HG03196 (cell line): Measurements from ENCODE around the gene EEF2KMT.
"Not testable (repeated sequence)": the region's sequence is repeated elsewhere in the genome, so short reads cannot be mapped to it uniquely, and the experiment has no call there.

Source experiments
- ATAC-seq: cut with Tn5 transposase; IDR thresholded peaks from one replicate; pipeline ENCODE4 v1.9.1; 2021; ENCODE audit not compliant: unreplicated experiment

EEF2KMT gene, protein sequence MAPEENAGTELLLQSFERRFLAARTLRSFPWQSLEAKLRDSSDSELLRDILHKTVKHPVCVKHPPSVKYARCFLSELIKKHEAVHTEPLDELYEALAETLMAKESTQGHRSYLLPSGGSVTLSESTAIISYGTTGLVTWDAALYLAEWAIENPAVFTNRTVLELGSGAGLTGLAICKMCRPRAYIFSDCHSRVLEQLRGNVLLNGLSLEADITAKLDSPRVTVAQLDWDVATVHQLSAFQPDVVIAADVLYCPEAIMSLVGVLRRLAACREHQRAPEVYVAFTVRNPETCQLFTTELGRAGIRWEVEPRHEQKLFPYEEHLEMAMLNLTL

GRCh38 chr16:5097470-5098220 is at the start of gene EEF2KMT:
Gene EEF2KMT (minus strand): TSS chr16:5097795. CDS start chr16:5097739, 56 bp downstream.
- peak; percentile 99 for ATAC-seq

DNA sequence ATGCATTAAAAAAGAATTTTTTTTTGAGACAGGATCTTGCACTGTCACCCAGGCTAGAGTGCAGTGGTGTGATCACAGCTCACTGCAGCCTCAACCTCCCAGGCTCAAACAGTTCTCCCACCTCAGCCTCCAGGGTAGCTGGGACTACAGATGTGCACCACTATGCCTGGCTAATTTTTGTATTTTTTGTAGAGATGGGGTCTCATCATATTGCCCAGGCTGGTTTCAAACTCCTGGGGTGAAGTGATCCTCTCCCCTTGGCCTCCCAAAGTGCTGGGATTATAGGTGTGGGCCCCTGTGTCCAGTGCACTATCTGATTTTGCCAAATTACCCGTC is 47.0 kb upstream of the EEF2KMT start:
- not testable (repeated sequence) for ATAC-seq

DNA sequence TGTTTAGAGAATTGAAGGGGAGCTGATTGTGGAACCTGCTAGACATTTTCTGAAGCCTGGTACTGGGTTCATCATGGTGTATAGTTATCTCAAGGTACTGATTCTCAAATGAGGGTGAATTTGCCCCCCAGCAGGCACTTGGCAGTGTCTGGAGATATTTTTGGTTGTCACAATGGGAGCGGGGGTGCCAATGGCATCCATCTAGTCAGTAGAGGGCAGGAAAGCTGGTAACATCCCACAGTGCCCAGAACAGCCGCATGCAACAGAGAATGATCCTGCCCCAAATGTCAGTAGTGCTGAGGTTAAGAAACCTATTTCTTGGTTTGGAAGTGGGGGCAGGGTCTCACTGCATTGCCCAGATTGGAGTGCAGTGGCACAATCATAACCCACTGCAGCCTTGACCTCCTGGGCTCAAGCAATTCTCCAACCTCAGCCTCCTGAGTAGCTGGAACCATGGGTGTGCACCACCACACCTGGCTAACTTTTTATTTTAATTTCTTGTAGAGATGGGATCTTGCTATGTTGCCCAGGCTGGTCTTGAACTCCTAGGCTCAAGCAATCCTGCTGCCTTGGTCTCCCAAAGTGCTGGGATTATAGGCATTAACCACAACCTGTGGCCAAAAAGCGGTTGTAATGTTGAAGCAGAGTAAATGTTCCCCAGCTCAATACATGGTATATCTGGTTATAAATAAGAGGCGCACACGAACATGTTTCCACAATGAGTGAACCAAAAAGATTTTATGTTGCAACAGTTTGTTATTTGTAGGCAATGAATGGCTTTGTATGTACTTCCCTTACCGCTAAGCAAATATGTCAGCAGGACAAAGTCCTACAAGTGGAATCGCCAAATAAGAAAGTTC is 46.4 kb upstream of the EEF2KMT start:
- no peak for ATAC-seq

GRCh38 chr16:5140151-5140550 is 42.6 kb upstream of the EEF2KMT start:
- ATAC-seq, result not testable (repeated sequence)

- ATAC-seq, result not testable (repeated sequence)
Measured at GRCh38 chr16:5134739-5135452, 37.3 kb upstream of the EEF2KMT start.

DNA sequence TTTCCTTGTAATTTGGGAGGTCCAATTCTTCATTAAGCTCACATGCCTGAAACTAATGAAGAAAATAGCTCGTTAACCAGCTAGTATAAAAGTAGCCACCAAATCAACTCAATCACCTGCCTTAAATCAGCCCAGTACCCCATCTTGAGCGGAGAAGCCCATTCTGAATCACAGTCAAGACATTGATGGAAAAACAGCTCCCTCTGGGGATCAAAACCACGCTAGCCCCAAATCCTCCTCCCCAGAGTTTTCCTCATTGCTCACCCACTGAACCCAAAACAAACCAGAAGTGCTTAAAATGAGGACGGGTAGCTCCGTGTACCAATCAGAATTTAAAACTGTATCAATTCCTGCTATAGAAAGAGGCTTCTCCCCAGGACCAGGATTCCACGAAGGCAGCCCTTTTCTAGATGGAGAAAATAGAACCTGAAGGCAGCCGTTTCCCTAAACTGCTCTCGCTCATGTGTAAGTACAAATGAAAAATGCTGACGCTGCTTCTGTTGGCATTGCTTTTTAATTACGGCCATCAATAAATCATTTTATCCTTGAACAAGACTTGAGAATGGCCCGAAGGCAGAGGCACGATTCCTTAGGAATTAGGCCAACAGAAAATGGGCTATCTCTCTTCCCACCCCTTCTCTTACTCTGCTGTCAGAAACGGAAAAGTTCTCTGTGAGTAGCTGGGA is 35.5 kb upstream of the EEF2KMT start:
- ATAC-seq, result not testable (repeated sequence)

- ATAC-seq, result not testable (repeated sequence)
Measured at GRCh38 chr16:5131467-5132004, 33.9 kb upstream of the EEF2KMT start.

GRCh38 chr16:5117300-5118087 is 19.9 kb upstream of the EEF2KMT start:
- not testable (repeated sequence) for ATAC-seq

DNA sequence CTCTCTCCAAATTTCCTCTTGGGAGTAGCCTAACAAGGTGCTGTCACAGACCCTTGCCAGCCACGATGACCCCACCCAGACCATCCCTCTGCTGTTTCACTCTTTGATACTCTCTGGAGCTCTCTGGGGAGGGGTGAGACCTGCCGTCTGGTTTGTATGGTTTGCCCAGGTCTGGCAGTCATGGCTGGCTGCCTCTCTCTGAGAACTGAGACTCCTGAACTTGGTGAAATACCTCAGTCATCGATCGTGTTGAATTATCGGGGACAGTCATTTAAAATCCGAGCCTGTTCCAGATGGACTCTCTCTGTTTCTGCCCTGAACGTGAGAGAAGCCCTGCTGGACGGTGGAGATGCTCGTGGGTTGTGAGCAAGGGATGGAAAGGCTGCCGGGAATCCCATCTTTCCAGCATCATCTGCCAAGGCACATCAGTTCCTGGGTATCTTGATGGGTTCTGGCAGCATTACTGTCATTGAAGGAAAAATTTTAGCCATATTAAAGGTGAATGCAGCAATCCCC is 19.2 kb upstream of the EEF2KMT start:
- not testable (repeated sequence) for ATAC-seq

DNA sequence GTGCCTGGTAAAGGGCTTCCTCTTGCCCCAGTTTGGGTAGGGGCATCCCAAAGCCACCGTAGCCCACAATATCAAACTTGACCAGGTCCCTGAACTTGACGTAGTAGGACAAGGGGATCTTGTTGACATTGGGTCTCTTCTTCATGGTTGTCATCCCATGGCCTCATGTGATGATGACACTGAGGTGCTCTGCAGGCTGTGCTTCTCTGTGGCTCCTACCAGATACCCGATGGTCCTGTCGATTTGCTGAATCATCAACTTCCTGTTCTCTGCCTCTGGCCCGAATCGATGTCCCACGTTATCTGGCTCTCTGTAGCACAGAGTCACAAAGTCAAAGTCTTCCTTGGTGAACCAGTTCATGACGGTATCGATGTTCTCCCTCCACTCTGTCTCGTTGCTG is 13.3 kb upstream of the EEF2KMT start:
- not testable (repeated sequence) for ATAC-seq

DNA sequence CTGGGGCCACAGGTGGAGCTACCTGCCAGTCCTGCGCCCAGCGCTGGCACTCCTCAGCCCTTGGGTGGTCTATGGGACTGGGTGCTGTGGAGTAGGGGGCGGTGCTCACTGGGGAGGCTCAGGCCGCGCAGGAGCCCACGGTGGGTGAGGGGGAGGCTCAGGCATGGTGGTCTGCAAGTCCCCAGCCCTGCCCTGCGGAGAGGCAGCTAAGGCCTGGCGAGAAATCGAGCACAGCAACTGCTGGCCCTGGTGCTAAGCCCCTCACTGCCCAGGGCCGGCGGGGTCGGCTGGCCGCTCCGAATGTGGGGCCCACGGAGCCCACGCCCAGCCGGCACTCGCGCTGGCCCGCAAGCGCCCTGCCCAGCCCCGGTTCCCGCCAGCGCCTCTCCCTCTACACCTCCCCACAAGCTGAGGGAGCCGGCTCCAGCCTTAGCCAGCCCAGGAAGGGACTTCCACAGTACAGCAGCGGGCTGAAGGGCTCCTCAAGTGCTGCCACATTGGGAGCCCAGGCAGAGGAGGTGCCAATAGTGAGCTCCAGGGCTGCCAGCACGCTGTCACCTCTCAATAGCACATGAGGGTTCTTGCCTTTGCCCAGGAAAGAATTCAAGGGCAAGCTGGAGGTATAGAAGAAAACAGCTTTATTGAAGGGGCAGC is 11.0 kb upstream of the EEF2KMT start:
- ATAC-seq, result no peak

- ATAC-seq, result not testable (repeated sequence)
Measured at GRCh38 chr16:5105039-5105438, 7.4 kb upstream of the EEF2KMT start.

GRCh38 chr16:5103296-5104032 is 5.9 kb upstream of the EEF2KMT start:
- ATAC-seq, result not testable (repeated sequence)

DNA sequence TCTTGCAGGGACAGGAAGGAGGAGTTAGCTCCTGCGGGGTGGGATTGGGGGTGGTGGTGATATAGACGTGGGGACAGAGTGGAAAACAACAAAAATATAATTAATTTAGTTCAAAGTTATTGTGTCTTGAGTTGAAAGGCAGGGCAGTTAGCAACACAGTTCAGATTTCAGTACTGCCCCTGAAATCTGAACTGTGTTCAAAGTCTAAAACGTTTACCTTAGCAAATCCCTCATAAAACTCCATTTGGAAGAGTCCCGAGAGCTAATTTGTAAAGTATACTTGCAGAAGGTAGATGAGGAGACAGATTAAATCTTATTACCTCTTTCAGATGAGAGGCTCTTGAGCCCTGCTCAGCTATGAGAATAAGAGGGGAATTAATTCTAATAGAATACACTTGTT is 1.6 kb upstream of the EEF2KMT start:
- not testable (repeated sequence) for ATAC-seq

DNA sequence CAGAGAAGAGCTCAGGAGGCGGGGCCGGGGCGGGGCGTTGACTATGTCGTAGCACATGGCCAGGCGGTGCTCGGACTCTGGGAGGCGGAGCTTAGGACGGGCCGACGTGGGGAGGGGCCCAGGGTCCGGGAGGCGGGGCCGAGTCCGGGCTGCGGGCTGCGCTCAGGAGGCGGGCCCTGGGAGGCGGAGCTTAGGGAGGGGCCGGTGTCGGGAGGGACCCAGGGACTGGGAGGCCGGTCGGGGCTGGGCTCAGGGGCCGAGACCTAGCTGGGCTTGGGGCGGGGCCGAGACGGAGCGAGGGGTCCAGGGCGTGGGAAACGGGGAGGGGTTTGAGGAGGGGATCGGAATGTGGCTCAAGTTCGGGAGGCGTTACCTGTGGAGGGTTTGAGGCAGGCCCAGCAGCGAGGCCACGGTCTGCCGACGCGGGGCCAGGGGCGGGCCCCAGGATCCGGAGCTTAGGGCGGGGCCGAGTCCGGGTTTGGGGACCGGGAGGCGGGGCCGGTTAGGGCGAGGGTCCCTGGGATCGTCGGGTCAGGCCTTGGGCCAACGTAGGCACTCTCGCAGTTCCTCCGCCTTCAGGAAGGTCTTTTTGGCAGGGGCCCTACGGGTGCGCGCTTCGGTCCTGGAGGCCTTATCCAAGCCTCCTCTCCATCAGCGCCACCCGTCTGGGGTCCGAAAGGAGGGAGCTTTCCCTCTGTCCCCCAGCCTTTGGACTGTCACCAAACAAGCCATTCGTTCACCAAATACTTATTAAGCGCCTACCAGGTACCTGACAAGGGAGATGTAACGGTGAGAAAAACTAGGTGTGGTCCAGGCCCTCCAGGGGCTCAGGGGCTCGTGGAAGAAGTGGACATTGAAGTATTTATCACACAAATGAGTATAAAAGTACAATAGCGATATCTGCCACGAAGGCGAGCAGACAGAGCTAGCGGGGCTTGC is 895 bp upstream of the EEF2KMT start:
- ATAC-seq, result peak; percentile 58

DNA sequence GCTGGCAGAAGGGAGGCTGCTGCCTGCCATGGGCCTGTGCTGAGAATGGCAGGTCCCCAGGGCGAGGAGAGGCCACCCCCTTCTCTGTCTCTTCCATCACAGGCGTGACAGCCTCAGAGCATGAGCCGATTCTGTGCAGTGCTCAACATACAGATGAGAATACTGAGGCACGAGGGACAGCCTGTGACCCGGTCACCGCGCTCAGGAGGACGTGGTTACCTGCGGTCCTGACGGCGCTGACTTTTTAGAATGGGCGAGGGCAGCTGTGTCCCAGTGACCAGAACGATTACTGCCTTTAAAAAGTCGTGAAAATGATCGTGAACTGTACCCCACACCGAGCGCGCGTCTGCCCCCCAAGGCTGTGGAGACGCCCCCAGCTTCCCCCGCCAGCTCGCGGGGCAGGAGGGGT is 530 bp downstream of the EEF2KMT start:
- ATAC-seq, result not testable (repeated sequence)
